HG03439 (cell line): ENCODE results near the gene MORN1.
"Not testable (repeated sequence)": the region's sequence is repeated elsewhere in the genome, so short reads cannot be mapped to it uniquely, and the experiment has no call there.

ENCODE experiments used
- ATAC-seq: cut with Tn5 transposase; IDR thresholded peaks from one replicate; pipeline ENCODE4 v1.9.1; 2021; ENCODE audit warnings: mild to moderate bottlenecking, moderate library complexity; ENCODE audit not compliant: unreplicated experiment

Gene MORN1

DNA sequence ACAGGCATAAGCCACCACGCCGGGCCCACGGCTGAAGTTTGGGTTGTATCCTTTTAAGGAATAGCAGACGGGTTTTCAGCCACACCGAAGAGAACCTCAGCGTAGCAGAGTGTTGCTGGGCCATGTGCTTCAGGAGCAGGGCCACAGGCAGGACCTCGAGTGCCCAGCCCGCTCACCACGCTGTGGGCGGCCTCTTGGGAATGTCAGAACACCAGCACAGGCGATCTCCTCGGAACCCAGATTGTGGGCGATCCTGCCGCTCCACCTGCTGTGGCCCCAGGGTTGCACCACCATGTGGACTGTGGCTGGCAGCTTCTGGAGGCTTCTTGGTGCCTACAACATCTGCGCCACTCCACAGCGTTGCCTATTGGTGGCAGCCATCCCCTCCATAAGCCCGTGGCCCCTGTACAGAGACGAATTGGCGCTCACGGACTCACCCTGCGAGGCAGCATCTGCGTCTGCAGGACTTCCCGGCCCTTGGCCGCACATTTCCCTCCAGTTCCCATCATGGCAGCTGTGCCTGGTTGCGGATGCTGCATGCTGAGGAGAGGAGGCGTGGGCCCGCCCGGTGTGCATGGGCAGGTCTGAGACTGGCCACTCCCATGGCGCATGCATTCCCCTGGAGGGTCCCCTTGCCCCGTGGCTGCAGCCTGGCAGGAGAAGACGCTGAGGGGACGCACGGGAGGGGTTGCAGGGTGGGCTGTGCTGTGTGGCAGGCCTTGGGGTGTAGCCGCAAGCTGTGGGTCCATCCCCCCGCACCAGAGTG, 93.9 kb downstream of the MORN1 start:
- no peak for ATAC-seq

DNA sequence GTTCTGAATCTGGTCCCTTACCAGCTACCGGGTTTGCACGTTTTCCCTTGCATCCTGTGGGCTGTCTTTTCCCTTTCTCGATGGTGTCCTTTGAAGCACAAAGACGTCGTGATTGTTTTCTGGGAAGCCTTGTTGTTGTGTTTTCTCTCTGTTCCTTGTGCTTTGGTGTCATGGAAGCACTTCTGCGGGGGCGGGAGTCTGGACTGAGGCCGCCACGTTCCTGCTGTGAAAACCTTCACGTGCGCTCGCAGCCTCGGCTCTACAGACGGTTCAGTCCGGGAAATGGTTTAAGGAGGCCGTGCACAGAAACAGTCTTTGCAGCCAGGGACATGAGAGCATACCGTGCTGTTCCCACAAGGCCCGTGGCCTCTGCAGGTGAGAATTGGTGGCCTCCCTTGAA, 94.7 kb downstream of the MORN1 start:
- ATAC-seq: no peak

DNA sequence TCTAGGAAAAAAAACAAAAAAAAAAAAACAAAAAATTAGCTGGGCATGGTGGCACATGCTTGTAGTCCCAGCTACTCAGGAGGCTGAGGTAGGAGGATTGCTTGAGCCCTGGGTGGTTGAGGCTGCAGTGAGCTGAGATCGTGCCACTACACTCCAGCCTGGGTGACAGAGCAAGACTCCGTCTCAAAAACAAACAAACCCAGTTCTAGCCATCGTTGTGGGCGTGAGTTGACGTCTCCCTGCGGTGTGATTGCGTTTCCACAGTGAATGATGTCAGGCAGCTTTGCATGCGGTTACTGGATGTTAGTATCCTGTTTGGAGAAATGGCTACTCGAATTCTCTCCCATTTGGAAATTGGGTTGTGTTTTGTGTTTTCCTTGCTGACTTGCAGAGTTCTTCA, 95.1 kb downstream of the MORN1 start:
- ATAC-seq: not testable (repeated sequence)

DNA sequence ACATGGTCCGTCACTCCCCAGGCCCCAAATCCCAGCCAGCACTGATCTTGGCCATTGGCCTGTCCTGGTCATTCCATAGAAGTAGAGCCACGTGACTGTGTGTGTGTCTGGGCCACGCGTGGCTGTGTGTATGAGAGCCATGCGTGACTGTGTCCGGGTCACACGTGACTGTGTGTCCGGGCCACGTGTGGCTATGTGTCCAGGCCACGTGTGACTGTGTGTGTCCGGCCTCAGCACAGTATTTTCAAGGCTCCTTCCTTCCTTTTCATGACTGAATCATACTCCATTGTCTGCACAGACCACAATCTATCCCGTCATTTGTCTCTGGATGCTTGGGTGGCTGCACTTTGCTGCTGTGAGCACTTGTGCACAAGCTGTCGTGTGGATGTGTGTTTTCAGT, 95.8 kb downstream of the MORN1 start:
- ATAC-seq: no peak

DNA sequence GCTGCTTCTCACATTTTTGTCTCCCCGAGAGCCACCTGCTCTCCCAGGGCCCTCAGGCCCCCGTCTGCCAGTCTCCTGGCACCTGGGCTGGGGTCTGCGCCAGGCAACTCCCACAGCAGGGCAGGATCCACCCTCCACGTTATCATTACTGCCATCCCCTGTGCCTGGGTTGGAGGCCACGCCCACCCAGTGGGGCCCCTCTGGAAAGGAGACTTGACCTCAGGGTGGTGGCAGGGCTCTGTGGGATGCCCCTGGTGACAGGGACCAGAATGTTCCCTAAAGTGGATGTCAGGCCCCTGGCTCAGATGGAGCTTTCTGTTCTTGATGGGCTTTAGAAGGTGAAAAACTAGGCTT, 96.7 kb downstream of the MORN1 start:
- no peak for ATAC-seq

DNA sequence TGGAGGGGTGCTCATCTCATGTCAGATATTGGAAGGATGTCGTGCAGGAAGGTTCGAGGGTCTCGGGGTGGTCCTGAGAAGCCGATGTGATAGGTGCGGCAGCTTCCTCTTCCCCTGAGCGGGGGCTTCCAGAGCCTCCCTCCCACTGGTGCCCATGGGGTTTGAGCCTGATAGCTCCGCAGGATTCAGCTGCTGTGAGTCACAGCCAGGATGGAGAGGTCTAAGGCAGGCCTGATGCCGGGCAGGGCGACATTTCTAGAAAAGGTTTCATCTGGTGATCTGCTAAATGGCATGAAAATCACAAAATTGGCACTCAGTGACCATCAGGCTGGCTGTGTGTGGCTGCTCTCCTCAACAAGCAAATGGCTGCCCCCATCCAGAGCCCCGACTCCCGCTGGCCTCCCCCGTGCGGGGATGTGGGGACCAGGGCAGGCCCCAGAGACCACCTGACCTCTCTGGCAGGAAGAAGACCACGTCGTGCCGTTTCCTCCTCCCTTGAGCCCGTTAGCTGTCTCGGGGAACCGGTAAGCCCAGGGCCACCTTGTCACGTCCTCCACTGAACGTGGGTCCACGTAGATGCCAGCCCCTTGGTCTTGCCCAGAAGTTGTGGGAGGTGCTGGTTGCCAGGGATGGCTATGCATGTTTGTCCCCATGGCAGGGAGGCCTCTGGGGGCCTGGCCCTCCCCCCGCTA, 97.2 kb downstream of the MORN1 start:
- ATAC-seq: no peak

DNA sequence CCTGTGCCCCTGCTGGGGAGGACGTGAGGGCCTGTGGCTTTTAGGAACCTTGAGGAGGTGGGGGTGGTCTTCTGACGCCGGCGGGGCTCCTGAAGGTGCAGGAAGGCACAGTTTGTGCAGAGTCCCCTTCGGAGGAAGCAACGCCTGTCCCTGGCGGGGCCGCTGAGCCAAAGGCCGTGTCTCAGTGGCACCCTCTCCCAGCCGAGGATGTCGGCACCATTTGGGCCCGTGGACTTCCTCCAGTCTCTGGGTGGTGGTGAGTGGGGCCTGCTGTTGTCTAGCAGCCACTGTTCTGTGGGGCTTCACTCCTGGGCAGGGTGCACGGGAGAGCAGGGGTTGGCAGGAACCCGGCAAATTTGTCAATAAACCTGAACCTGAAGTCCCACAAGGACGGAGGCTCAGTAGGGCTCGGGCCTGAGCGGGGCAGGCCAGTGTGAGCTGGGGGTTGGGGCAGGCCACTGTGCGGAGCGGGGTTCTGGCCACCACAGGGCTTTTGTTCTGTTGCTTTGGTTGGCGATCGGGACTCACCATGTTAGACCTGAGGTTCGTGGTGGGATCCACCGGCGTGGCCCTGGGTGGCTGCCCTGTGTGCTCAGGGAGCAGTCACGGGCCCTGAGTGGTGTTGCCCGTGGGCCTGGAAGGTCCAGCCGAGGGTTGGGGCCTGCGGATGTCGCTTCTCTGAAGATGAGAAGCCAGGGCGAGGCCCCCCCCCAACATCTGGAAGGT, 98.5 kb downstream of the MORN1 start:
- ATAC-seq: no peak

DNA sequence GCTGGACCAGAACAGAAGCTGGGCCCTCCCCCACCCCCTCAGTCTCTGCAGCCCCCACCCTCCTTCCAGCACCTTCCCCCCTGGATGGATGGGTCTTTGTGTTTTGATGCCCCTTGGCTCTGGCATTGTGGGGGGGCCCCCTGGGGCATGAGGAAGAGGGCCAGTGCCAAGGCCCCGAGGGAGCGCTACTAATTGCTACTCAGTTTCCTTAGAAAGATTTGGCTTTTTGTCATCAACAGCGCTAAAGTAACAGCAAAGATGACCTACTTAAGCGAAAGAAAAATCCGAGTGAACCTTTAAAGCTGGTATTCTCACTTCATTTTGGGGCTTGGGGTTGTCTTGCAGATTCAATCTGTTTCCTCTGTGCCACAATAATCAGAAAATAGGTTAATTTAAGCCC, 99.8 kb downstream of the MORN1 start:
- ATAC-seq: no peak

DNA sequence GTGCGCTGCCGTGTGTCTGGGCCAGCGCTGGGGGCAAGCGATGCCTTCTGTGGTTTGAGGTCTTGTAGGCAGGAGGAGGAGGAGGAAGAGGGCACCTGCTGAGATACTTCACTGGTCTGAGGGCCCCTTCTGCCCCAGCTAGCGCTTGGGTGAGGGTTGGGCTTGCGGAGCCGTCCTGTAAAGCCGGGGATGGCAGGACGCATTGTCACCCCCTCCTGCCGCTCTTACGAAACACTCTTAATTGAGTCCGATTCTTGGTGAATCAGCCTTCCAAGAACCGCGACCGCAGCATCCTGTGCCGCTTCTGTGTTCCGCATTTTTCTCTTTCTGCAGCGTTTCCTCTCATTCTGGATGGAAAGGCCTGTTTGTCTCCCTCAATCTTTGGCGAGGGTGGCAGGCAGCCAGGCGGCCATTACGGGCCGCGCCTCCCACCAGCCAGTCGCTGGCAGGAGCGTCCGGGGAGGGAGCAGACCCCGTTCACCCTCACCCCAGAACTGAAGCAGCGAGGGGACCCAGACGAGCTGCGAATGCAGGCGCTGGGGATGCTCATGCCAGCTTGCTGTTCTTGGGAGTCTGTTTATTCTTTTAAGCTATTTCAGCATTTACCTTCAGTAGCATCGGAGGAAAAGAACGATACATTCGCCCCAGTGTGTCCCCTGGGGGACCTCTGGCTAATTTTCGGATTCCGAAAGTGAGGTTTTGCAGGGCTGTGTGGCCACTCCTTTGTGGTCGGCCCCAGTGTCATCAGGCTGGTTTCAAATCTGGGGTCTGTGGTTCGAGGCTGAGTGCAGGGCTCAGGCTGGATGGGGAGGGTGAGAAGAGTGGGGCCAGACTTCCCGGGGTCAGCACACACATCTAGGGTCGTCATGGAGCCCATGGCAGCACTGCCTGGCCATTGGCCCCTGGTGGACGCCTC, 100.5 kb downstream of the MORN1 start:
- ATAC-seq: no peak

DNA sequence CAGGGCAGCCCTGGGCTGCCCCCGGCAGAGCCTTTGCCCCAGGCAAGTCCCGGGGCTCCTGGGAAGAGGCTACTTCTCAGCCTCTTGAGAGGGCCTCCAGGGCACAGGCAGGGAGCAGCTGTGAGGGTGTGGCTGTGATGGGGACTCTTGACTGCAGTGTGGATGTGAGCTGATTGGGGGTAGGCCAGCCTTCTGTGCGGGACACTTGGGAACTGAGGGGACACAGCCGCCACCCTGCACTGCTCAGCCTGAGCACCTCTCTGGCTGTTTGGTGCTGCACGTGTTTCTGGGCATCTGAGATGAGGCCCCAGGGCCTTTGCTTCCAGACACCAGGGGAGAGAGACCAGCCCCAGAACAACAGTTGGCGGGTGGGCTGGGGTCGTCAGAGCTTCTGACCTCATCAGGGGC, 101.2 kb downstream of the MORN1 start:
- no peak for ATAC-seq

DNA sequence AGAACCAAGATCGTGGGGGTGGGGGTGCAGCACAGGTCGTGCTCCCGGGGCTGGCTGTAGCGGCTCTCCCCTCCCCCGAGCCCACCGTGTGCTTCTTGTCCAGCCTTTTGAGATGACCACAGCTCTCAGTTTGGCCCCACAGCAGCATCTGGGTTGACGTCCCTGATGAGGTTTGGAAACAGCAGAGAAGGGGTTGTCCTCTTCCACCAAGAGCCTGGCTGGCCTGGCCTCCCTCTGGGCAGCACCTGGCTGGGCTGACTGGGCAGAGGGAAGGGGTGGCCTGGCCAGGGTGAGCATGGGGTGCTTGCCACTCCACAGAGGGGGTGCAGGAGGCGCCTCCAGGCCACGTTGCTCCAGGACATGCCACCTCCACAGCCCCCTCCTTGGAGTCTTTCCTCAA, 101.7 kb downstream of the MORN1 start:
- no peak for ATAC-seq

DNA sequence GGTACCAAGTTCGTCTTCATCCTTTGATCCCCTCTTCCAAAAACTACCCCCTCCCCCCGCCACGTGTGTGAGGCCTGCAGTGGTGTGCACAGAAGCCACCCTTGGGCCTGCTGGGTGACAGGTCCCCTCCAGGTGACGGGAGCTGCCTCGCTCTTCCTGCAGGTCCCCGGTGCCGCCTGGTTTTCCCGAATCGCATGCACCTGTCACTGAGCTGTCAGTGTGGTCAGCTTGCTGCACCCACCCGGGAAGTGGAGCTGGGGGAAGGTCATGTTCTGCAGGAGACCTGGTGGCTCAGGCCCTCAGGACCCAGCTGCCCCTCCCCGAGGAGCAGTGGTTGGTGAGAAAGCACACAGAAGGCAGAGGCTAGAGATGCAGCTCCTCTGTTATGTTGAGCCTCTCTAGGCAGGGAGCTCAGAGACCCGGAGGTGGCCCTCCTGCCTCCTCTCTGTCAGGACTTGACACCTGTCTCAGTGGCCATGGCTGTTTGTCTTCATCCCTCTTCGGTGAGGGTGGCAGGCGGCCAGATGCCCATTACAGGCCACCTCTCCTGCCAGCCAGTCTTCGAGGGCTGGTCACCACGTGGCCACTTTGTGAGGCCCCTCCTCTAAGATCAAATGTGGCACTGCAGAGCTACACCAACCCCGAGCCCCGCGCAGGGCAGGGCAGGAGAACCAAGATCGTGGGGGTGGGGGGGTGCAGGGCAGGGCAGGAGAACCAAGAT, 102.4 kb downstream of the MORN1 start:
- ATAC-seq: no peak

DNA sequence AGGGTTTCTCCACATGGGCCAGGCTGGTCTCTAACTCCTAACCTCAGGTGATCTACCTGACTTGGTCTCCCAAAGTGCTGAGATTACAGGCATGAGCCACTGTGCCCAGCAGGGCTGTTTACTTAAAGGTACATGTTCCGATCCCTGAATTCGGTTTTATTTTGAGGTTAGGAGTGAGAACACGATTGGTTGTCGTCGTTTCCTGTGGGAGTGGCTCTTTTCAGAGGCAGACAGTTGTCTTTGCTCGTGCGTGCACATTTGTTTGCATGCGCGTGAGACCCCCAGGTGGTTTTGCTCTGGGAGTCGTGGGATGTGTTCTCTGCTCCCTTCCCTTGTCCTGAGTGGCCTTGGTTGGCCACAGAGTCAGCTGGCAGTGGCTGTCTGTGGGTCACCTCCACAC, 103.0 kb downstream of the MORN1 start:
- no peak for ATAC-seq

DNA sequence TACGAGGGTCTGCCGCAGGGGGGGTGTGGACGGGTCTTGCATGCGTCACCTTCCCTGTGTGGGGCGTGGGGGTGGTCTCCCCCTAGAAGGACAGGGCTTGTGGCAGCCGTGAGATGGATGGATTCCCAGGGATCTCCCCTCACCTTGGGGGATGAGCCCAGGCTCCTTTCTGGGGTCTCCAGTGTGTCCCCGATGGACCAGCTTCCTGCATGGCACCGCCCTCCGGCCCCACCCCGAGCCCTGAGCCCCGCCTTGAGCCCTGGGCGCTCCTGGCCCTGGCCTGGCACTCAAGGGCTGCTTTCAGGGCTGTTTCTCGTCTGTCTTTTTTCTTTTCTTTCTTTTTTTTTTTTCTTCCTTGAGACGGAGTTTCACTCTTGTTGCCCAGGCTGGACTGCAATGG, 103.7 kb downstream of the MORN1 start:
- ATAC-seq: no peak

DNA sequence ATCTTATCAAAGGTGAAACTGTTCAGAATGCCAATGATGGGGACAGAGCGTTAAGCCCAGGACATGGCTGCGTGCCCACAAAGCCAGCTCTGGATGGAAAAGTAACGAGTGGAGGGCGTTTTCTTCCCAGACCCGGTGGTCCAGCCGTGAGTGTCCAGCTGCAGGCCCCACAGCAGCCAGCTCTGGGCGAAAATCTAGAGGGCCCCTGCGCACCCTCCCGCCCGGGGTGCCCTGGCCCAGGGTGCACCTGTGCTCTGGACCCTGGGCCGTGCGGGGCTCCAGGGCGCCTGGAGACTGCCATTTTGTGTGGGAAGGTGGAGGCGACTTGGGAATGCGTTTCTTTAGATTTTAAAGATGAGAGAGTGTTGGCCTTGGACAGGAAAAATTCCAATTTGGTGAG, 104.4 kb downstream of the MORN1 start:
- ATAC-seq: no peak

DNA sequence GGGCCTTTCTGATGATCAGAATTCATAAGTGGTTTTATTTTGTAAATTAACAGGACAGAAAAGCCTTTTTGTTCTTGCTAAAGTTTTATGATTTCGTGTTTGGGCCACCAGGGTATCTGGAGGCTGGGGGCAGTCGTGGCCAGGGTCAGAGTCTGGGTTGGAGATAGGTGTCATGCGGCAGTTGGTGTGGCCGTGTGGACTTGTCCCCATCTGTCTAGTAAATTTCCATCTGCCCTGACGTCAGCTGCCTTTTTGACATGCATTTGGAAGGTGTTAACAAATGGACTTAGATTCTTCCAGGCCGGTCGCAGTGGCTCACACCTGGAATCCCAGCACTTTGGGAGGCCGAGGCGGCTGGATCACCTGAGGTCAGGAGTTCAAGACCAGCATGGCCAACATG, 106.4 kb downstream of the MORN1 start:
- ATAC-seq: no peak

DNA sequence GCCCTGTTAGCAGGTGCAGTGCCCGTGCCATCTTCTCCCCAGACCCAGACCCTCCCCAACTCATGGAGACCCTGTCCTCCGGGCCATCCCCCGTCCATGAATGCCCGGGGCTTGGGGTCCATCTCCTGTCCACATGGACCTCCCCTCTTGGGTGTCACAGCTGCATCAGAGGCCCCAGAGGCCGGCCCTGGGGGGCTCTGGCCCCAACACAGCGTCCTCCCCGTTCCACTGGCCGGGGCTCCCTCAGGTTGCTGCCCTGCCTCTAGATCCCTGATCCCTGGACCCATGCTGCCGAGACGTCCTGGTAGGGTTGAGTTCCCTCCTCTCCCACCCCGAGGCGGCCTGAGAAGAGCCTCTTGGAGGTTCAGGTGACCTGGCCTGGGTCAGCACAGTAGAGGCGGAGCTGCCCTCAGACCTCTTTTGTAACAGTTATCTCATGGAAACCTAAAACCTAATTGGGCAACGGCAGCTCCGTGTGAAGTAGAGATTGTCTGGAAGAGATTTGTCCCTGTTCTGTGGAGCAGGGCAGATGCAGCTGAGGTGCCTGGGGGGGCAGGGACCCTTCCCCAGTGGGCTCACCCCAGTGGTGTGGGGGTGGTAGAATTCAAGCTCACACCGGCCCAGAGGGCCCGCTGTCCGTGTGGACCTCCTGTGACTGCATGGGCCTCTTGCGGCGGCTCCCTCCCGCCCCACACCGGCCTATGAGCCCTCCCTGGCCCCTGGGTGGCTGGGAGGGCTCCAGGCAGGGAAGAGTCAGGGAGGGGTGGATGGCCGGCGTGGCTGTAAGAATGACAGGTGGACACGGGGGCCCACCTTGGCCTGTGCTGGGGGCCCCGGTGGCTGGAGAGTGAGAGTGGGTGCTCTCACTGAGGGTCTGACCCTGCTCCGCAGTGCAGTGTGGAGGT, 107.1 kb downstream of the MORN1 start:
- no peak for ATAC-seq

DNA sequence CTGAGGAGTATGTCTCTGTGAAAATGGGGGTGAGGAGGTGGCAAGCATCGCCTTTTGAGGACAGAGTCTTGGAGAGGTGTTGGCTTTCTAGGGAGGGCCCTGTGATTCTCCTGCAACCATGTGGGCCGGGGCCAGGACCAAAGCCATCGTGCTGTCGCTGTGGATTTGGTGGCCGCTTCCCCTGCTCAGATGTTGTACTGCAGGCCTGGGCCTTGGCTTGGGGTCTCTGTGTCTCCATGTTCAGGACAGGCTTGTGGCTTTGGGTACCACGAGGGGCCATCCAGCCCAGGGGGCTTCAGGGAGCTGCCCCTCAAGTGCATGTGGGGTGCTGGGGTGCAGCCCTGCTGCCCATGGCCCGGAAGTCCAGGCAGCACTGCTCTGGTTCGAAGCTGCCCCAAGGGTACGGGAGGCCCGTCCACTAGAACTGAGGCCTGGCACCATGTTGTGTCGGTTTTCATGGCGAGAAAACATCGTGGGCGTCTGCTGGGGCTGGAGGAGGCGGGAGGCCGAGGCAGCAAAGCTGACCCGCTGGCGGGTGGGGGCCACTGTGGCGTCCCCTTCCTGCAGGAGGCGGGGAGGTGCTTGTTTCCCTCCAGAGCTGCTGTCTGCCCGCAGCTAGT, 107.9 kb downstream of the MORN1 start:
- no peak for ATAC-seq
